HG02885 (cell line): ENCODE measurements around the gene ZNF680.
"Not testable (repeated sequence)": the region's sequence is repeated elsewhere in the genome, so short reads cannot be mapped to it uniquely, and the experiment has no call there.

Experiments used
- ATAC-seq: cut with Tn5 transposase; IDR thresholded peaks from one replicate; pipeline ENCODE4 v1.9.1; 2021; ENCODE audit warnings: mild to moderate bottlenecking; ENCODE audit not compliant: unreplicated experiment, poor library complexity

Gene ZNF680

DNA sequence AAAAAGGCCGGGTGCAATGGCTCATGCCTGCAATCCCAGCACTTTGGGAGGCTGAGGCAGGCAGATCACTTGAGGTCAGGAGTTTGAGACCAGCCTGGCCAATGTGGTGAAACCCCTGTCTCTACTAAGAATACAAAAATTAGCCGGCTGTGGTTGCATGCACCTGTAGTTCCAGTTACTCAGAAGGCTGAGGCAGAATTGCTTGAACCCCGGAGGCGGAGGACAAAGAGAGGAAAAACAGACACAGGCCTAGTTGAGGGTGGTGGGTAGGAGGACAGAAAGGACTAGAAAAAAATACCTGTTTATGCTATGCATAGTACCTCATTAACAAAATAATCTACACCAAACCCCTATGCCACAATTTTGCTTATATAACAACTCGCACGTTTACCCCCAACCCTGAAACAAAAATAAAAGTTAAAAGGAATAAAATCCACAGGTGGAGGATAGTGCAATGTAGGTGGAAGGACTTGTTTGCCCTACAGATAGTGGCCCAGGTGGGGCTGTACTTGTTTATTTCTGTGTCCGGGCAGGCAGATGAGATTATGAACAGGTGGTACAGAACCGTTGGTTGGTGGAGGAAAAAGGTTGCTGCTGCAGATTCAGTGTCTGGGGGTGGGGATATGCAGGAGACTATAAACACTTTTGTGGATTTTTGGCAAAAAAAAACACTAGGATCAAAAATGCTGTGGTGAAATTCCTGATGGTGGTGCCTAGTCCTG, 5.1 kb downstream of the ZNF680 start:
- no peak for ATAC-seq

DNA sequence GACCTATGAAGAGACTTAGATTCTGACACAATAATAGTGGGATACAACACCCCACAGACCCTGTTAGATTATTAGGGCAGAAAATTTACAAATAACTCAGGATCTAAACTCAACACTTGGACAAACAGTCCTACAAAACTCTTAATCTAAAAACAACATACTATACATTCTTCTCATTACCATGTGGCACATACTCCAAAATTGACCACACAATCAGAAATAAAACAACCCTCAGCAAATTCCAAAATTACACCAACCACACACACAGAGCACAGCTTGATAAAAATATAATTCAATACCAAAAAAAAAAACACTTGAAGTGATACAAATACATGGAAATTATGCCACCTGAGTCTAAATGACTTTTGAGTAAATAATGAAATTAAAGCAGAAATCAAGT, 7.8 kb downstream of the ZNF680 start:
- ATAC-seq = no peak

DNA sequence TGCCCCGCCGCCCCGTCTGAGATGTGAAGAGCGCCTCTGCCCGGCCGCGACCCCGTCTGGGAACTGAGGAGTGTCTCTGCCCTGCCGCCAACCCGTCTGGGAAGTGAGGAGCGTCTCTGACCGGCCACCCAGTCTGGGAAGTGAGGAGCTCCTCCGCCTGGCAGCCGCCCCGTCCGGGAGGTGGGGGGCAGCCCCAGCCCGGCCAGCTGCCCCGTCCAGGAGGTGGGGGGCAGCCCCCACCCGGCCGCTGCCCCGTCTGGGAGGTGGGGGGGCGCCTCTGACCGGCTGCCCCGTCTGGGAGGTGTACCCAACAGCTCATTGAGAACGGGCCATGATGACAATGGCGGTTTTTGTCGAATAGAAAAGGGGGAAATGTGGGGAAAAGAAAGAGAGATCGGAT, 8.7 kb downstream of the ZNF680 start:
- not testable (repeated sequence) for ATAC-seq

DNA sequence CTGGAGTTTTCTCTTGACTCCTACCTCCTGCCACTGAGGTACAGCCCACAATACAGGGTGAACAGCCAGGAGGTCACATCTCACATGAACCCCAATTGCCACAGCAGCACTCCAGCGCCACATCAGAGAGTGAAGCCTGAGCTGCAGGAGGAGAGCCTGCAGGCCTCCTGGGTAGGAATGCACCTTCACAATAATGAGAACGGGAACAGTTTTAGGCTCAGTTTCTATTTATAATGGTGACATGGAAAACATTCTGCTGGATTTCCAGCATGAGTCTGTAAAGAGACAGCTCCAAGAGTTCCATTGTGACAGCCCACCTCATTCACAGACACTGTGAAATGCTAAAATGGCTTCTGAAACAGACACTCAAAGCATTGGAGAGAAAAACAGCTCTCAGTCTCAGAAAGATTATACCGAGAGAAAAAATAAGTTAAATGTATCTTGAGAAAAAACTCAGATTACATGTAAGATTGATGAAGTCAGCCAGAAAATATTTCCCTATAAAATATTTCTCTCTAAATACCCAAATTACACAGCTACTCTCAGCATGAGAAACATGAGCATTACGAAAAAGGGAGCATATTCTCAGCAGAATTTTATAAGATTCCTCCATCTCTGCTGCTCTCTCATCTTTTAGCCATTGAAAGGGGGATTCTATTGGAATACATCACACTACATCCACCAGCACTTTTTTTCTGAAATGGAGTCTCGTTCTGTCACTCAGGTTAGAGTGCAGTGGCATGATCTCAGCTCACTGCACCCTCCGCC, 11.3 kb downstream of the ZNF680 start:
- ATAC-seq = no peak

DNA sequence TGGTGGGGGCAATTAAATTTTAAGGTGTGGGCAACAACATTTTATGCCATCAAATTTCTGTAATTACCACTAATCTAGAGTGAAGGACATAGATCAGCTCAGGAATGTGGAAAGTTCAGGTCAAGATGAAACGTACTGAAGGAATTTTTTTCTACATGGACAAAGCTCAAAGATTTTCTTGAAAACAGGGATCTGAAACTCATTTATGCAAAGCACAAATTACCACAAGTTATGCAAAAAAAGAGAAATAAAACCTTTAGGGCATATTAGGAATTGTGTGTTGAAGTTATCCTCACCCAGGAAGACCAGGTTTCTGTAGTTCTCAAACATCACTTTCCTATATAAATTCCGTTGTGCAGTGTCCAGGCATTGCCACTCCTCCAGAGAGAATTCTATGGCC, 18.9 kb downstream of the ZNF680 start:
- ATAC-seq = no peak

DNA sequence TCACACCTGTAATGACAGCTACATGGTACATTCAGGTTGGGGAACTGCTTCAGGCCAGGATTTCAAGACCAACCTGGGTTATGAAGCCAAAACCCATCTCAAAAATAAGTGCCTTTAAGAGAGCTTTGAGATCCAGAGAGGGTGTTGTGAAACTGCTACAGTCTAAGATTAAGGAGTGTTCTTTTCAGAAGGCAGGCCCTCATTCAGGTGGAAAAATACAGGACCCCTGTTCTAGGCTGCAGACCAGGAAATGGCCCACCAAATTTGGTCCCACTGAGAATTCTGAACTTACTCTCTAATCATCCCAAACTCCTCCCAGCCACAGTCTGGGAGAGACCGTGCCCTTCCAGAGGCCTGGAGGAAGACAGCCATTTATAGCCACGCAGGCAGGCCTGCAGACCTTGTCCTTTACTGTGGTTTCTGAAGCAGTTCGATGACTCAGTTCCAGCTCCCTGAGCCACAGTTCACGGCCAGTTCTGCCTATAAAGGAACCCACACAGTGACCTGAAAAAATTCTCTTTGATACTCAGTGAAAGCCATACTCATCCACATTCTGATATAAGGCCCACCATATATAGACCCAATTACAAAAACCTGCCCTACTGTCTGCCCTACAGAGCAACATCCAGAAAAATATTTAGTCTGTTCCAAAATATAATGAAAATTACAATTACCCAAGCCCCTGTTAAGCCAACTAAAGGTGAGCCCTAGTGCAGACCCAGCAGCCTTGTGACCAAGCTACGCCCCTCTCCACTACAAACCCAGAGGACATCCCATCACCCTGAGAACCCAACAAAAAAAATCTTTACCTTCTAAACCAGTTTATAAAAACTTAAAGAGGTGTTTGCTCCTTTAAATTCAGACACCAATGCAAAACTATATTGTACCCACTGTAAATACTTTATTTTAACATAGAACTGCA, 21.2 kb downstream of the ZNF680 start:
- no peak for ATAC-seq

DNA sequence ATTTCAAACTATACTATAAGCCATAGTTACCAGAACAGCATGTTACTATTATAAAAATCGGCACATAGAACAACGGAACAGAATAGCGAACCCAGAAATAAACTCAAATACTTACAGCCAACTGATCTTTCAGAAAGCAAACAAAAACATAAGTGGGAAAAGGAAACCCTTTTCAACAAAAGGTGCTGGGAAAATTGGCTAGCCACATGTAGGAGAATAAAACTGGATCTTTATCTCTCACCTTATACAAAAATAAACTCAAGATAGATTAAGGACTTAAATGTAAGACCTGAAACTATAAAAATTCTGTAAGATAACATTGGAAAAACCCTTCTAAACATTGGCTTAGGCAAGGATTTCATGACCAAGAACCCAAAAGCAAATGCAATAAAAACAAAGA, 29.1 kb downstream of the ZNF680 start:
- ATAC-seq = no peak

DNA sequence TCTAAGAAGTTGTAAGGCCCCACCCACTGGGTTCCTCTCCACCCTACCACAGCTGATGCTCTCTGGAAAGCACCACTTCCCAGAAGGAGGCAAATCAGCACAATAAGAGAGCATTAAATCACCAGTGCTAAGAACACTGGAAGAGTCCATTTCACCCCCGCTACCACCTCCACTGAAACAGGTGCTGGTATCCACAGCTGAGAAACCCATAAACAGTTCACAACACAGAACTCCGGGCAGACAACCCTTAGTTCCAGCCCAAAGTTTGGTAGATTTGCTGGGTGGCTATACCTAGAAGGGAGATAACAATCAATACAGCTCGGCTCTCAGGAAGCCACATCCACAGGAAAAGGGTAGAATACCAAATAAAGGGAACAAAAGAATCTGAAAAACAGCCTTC, 34.1 kb downstream of the ZNF680 start:
- ATAC-seq = no peak

DNA sequence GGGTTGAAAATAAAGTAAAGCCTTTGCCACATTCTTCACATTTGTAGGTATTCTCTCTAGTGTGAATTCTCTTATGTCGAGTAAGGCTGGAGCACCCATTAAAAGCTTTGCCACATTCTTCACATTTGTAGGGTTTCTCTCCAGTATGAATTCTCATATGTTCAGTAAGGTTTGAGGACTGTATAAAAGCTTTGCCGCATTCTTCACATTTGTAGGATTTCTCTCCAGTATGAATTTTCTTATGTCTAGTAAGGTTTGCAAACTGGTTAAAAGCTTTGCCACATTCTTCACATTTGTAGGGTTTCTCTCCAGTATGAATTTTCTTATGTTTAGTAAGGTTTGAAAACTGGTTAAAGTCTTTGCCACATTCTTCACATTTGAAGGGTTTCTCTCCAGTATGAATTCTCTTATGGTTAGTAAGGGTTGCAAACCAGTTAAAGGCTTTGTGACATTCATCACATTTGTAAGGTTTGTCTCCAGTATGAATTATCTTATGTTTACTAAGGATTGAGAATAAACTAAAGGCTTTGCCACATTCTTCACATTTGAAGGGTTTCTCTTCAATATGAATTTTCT, 41.4 kb downstream of the ZNF680 start:
- ATAC-seq = no peak

DNA sequence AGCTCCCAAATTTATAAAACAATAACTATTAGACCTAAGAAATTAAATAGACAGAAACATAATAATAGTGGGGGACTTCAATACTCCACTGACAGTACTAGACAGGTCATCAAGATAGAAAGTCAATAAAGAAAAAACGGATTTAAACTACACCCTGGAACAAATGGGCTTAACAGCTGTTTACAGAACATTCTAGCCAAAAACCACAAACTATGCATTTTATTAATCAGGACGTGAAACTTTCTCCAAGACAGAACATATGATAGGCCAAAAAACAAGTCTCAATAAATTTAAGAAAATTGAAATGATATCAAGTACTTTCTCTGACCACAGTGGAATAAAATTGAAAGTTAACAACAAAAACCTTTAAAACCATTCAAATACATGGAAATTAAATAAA, 46.4 kb downstream of the ZNF680 start:
- no peak for ATAC-seq

DNA sequence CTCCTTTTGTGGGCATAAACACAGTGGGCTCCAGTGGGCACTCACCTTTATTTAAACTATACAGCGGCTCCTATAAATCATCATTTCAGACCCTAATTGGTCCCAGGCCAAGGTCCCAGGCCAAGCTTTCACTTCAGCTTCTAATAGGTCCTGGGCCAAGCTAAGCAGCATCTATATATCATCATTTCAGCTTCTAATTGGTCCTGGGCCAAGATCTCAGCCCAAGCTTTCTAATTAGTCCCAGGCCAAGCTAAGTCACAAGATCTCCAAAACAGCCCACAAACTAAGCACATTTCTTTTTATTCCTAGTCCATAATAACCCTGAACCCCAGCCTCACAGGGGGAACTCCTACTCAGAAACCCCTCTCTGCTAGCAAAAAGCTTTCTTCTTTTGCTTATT, 47.1 kb downstream of the ZNF680 start:
- no peak for ATAC-seq

DNA sequence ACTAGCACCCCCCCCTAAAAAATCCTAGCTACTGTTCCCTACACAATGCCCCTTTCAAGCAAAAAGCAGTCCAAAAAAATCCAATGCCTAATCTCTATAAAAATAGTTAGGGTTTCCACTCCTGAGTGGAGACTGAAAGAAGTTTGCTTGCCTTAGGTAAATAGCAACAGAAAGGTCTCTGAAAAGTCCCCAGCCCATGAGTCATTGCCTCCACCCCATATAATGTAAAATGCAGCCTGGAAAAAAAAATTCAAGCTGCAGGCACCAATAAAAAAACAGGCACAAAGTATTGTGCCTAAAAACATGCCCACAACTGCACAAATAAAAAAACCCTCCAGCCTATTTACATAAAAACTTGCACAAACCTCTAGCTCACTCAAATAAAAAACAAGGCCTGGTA, 47.5 kb downstream of the ZNF680 start:
- no peak for ATAC-seq

DNA sequence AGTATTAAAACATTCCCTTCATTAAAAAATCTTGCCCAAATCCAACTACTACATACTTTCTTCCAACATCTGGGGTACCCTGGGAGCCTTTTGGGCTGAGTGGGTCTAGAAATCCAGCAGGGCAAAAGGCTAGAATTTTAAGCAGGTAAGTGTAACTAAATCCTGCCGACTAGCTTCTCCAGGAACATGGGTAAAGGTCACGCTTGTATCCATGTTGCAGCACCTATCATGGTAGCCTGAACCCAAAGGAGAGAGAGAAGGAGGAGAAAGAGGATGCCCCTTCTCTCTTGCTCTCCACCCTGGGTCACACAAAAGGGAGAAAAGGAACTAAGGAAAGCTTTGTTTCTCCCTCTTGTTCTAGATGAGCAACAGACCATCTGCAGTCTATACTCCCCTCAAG, 53.3 kb downstream of the ZNF680 start:
- ATAC-seq = no peak

DNA sequence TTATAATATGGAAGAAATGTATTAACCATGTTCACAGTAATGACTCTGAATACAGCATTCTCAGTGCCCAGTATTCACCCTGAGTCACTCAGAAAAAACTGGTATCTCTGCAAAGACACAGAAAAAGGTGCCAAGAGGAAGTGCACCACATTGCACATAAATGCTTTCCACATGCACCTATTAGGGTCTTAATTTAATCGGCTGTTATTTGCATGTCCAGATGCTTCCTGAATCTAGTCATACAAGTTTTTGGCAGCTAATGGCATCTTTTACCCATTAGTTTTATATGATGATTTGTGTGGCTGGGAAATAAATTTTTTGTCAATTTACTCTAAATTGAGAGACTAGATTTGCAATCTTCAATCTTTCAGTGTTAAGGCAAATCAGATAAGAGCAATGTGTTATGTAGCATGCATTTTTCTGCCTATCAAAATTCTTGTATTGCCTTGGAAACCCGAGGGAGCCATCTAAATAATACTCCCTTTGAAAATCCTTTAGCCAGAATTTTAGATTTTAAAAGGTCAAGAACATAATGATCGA, 58.2 kb downstream of the ZNF680 start:
- ATAC-seq = no peak

DNA sequence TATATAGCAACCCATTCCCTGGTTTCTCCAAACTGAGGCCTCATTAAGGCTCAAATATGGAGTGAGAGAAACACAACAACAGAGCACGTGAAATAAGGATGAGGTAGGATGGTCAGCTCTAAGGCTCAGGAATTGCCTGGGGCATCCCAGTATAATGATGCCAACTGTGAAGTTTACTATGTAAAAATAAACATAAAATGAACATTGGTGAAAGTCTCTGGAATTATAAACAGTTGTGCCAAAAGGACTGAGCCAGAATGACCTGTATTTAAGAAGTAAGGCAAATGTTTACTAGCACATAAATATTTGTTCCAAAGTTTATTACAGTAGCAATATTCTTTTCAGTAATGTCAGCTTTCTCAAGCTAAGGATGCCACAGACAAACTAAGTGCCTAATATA, 64.6 kb downstream of the ZNF680 start:
- ATAC-seq = no peak

DNA sequence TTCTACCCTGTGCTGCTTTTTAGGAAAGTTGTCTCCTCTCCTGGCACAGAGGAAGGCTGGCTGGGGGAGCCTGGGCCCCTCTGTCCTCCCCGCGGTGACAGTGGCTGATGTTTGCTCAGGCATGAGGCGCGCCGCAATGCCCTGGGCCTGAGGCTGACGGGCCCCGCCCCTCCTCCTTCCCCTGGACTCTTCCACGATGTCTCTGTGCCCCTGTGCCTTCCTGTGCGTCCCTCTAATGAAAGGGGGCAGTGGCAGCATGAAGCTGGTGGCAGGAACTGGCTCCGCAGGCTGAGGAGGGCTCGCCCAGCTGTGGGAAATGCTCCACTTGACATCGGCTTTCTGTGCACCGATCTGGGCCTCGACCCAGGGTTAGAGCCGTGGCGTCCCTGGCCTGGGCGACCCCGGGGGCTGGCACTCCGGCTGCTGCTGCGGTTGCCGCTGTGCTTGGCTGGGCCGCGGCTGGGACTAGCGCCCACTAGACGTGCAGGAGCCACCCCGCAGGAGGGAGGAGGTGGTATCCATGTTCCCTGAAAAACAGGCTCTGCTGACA, 67.9 kb downstream of the ZNF680 start:
- no peak for ATAC-seq

DNA sequence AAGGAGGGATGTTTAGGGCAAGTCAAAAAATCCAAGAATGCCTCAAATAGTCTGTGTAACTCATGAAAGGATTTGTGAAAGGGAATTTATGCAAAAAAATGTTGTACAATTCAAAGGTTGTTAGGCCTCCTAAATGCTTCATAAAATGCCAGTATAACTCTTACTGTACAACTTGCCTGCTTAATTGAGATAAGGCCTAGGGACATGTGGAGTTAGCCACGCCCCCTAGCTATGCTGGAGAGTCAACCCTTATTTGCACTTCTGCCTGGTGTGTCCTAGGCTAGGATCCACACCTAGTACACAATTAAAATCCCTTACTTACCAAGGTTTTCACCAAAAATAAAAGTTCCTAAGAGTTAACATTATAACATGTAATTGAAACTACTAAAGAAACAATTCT, 77.2 kb downstream of the ZNF680 start:
- no peak for ATAC-seq
